GM18507 (cell line): ENCODE data around the gene UBE3C.

Experiments used
- DNase-seq: peaks from one replicate; pipeline ENCODE4 v3.0.0; 2011; ENCODE audit warnings: low read depth; ENCODE audit not compliant: insufficient read length; ENCODE audit errors: extremely low spot score
- FAIRE-seq: peaks from 2 replicates; lab custom pipeline; 2011; peaks lifted over from hg19 to GRCh38; lab: Jason Lieb, UNC

The UBE3C gene

GRCh38 chr7:157279741-157280215 is 141.1 kb downstream of the UBE3C start:
- FAIRE-seq: no peak
- DNase-seq: no peak

DNA sequence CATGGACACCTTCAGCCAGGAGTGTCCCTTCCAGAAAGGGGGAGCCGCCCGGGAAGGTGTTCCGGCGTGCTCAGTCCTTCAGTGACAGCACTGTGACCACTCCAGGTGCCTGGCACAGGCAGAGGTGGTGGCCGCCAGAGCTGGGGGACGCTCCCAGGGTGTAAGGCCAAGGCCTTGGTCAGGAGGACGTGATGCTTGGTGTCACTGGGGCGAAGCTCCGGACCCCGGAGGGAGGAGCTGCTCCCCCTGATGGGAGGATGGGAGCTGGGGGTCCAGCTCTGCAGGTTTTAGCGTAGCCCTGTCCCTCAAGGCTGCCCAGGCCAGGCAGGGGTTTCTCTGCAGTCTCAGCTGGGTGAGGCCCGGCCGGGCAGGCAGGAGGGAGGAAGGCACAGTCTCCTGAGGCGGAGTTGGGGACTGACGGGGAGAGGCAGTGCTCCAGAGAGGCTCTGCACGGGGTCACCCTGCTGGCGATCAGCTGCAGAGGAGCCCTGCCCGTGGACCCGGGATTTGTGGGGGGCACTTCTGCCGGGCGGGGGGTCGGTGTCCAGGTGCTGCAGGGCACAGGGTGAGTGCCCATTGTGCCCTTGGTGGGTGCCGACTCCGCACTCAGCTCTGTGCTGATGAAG is 141.6 kb downstream of the UBE3C start:
- FAIRE-seq: no peak
- no peak for DNase-seq

- FAIRE-seq (no peak), DNase-seq (no peak)
Measured at GRCh38 chr7:157281221-157281998, 142.7 kb downstream of the UBE3C start.

DNA sequence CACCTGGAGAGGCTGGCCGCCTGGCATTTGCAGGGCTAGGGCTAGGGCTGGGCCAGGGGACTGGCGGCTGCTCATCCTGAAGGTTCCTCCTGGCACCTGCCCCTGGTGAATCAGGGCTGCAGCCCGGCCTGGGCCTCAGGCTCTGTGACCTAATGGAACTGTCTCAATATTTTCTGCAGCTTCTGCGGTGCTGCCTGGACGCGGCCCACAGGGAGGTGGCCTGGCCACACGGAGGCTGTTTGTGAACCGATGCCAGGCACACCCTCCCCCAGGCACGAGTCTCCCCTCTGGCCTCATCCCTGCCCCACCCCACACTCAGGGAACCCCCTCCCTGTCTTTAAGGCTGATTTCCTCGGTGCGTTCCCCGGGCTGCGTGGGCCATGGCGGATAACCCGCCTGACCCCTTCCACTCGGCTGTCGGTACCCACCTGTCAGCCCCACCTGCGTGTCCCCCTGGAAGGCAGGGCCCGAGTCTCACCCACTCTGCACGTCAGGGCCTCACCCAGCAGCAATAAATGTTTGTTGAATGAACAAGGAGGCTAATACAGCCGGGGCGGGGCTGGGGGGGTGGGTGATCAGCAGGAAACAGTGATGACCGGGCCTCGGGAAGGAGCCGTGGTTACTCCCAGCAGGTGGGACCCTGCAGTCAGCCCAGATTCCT is 143.5 kb downstream of the UBE3C start:
- FAIRE-seq (no peak), DNase-seq (no peak)

- DNase-seq: no peak
- no peak for FAIRE-seq
Measured at GRCh38 chr7:157284229-157285014, 145.7 kb downstream of the UBE3C start.

- FAIRE-seq: no peak
Measured at GRCh38 chr7:157291404-157292080, 152.8 kb downstream of the UBE3C start.

GRCh38 chr7:157292258-157292657 is 153.5 kb downstream of the UBE3C start:
- DNase-seq (no peak), FAIRE-seq (no peak)

More at GRCh38 chr7:157291404-157292080, 152.8 kb downstream of the UBE3C start:
- DNase-seq: no peak

DNA sequence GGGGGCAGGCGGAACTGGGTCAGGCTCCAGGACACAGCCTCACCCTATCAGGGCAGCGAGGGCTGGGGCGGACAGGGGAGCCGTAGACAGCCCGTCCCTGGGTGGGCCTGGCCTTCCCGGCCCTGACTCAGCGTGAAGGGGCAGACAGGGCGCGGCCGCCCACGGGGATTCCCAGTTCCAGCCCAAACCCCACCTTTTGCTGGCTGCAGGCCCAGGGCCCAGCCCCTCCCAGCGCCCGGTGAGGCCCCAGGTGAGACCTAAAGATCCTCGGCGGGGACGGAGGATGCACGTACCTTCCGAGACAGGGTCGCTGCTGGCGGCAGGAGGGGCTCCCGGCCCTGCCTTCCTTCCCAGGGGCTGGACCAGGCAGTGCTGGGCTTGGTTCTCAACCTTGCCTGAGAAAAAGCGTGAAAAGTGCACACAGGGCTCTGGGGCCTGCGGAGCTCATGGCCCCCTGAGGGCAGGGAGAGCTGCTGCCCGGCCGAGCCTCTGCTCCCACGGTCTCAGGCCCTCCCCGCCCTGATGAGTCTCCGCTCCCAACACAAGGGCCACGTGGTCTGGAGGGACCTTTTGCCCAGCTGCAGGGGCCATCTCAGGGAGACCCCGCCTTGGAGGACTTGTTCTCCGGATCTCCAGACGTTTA is 154.2 kb downstream of the UBE3C start:
- FAIRE-seq (no peak), DNase-seq (no peak)

DNA sequence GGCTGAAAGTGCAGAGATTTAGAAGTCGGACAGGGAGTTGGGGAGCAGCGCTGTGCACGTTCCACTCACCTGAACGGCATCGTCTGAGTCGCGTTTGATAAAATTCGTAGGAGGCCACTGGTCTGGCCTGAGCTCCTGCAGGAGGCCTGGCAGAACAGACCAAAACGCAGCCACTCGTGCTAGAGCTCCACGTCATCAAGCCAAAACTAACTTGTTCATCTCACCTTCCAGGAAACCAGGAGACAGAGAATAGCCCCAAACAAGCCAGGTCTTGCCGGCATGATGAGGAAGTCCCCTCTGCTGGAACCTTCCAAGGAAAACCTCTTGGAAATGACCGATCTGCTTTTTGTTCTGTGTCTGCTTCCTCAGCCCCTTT is 154.7 kb downstream of the UBE3C start:
- no peak for DNase-seq
- FAIRE-seq: no peak

DNA sequence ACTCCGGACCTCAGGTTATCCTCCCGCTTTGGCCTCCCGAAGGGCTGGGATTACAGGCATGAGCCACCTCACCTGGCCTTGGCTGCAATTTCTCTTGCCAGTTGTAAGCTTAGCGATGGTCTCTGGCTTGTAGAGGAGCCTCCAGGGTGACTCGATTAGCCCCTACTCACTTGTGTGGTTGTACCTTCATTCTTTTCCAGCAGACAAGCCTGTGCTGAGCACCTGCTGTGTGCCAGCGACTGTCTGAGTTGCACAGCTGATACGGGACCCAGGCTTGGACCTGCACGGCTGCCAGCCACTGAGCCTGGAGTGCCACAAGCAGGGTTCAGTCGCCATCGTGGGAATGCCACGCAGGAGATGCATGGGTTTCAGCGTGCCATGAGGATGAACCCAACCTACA is 156.0 kb downstream of the UBE3C start:
- DNase-seq: no peak
- FAIRE-seq: no peak

DNA sequence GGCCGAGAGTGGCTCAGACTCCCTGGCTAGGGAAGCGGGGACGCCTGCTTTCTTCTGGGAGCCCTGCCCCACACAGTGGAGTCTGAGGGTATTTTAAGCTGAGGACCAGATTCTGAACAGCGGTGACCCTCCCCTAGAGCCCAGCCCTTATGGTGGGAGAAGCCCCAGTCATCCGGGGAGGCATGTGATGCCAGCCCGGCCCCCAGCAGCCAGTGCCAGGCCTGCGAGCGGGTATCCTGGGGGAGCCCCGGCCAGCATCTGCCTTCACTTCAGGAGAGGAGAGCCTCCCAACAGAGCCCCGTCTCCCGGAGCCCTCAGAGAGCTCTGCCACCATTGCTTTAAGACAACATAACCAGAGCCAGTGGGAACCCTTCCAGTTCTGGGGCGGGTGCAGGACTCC is 156.6 kb downstream of the UBE3C start:
- no peak for DNase-seq
- FAIRE-seq: no peak

GRCh38 chr7:157297185-157297584 is 158.5 kb downstream of the UBE3C start:
- DNase-seq (no peak), FAIRE-seq (no peak)

DNA sequence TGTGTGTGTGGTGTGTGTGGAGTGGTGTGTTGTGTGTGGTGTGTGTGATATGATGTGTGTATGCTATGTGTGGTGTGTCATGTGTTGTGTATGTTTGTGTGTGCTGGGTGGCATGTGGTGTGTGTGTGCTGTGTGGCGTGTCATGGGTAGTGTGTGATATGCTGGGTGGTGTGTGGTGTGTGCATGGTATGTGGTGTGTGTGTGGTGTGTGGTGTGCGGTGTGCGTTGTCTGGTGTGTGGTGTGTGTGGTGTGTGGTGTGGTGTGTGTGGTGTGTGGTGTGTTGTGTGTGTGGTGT is 160.5 kb downstream of the UBE3C start:
- DNase-seq: no peak
- no peak for FAIRE-seq

DNA sequence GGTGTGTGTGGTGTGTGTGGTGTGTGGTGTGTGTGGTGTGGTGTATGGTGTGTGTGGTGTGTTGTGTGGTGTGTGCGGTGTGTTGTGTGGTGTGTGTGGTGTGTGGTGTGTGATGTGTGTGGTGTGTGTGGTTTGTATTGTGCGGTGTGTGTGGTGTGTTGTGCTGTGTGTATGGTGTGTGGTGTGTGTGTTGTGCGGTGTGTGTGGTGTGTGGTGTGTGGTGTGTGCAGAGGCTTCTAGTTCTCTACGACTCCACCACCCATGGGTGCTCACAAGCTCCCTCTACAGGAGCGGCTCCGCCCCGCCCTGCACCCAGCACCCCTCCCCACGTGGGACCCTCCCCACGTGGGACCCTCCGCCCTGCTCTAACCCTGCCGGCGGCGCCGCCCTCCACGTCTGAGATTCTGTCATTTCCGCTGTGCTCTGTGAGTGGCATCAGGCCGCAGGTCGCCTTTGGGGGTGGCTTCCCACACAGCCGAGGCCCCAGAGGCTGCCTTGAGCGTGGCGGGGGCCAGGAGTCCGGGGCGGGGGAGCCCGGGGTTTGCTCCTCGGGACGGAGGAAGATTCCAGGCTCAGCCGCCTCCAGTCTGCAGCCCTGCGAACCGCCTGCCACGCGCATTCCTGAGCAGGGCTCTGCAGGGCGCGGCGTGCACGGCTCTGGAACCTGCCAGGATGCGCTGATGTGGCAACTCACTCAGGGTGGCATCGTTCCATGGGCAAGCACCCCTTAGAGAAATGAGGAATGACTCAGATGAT is 161.1 kb downstream of the UBE3C start:
- no peak for DNase-seq
- FAIRE-seq: no peak

GRCh38 chr7:157300369-157300825 is 161.7 kb downstream of the UBE3C start:
- no peak for DNase-seq
- no peak for FAIRE-seq

- FAIRE-seq (no peak), DNase-seq (no peak)
Measured at GRCh38 chr7:157301610-157302120, 162.9 kb downstream of the UBE3C start.

- FAIRE-seq (no peak), DNase-seq (no peak)
Measured at GRCh38 chr7:157306846-157307838, 168.4 kb downstream of the UBE3C start.
